Activated CD4-positive, alpha-beta T cell treated with anti-CD3 and anti-CD28 coated beads, Interleukin-2, amount 50 U/mL, for 4 hours (primary cell): ENCODE results near the gene SHH.
"Not testable (repeated sequence)": the region's sequence is repeated elsewhere in the genome, so short reads cannot be mapped to it uniquely, and the experiment has no call there.

Experiments used
- DNase-seq, 2 experiments: peaks; one replicate each; pipeline ENCODE4 v3.0.0-alpha.2; 2020

The SHH gene

GRCh38 chr7:155818820-155819168, 6.5 kb upstream of the SHH start:
- DNase-seq = no peak

- no peak for DNase-seq
Measured at GRCh38 chr7:155818154-155818819, 6.0 kb upstream of the SHH start.

- not testable (repeated sequence) for DNase-seq
Measured at GRCh38 chr7:155817515-155817914, 5.3 kb upstream of the SHH start.

GRCh38 chr7:155816996-155817395, 4.7 kb upstream of the SHH start:
- no peak for DNase-seq

- DNase-seq = no peak
Measured at GRCh38 chr7:155816192-155816508, 3.9 kb upstream of the SHH start.

GRCh38 chr7:155815332-155816191, 3.3 kb upstream of the SHH start:
- DNase-seq = peak; percentile 17 to 31

- no peak for DNase-seq
Measured at GRCh38 chr7:155814316-155815276, 2.3 kb upstream of the SHH start.

- DNase-seq = no peak
Measured at GRCh38 chr7:155813546-155814315, 1.5 kb upstream of the SHH start.

GRCh38 chr7:155813125-155813524, 862 bp upstream of the SHH start:
- no peak for DNase-seq

- DNase-seq = no peak
Measured at GRCh38 chr7:155811560-155811894, 736 bp downstream of the SHH start.

GRCh38 chr7:155810770-155811559, 1.3 kb downstream of the SHH start:
- DNase-seq = no peak

- DNase-seq = no peak
Measured at GRCh38 chr7:155809947-155810769, 2.1 kb downstream of the SHH start.

- no peak for DNase-seq
Measured at GRCh38 chr7:155809332-155809946, 2.8 kb downstream of the SHH start.

GRCh38 chr7:155808549-155809331, 3.5 kb downstream of the SHH start:
- DNase-seq = no peak

GRCh38 chr7:155807789-155808548, 4.3 kb downstream of the SHH start:
- no peak for DNase-seq

- no peak for DNase-seq
Measured at GRCh38 chr7:155807065-155807671, 5.1 kb downstream of the SHH start.

GRCh38 chr7:155806096-155806871, 6.0 kb downstream of the SHH start:
- no peak for DNase-seq

GRCh38 chr7:155805826-155806095, 6.5 kb downstream of the SHH start:
- no peak for DNase-seq
